HL-60 (cell line): Measurements from ENCODE around the gene LY6G6D.

ENCODE experiments used
- DNase-seq, 2 experiments: peaks; one replicate each; pipeline ENCODE4 v3.0.0-alpha.2; 2010 to 2020; ENCODE audit warnings: low read depth in 1 of 2, low spot score in 1 of 2
- H3K27ac ChIP-seq: fragments of 250-450 bp; sonication (Bioruptor Pico); replicated peaks from 2 replicates; pipeline ENCODE4 v1.5.1; 2020; ENCODE audit warnings: mild to moderate bottlenecking, moderate library complexity
- H3K27me3 ChIP-seq: fragments of 250-450 bp; sonication (Bioruptor Pico); 2 replicates; pipeline ENCODE4 v1.5.1; 2021; ENCODE audit warnings: mild to moderate bottlenecking, moderate library complexity; ENCODE audit not compliant: insufficient read depth, poor library complexity, severe bottlenecking
- H3K4me3 ChIP-seq: replicated peaks from 2 replicates; pipeline ENCODE4 v1.5.1; 2011; ENCODE audit warnings: mild to moderate bottlenecking, control low read depth, low read length; ENCODE audit not compliant: insufficient read depth
- CTCF ChIP-seq: IDR thresholded peaks from one replicate; pipeline ENCODE4 v1.5.1; 2011; ENCODE audit warnings: low read length, control low read depth, inconsistent platforms; ENCODE audit not compliant: insufficient read depth
- GABPA ChIP-seq: IDR thresholded peaks from 2 replicates; pipeline ENCODE4 v1.6.1; 2012; ENCODE audit warnings: low read depth
- POLR2AphosphoS5 ChIP-seq: IDR thresholded peaks from 2 replicates; pipeline ENCODE4 v1.6.1; 2012; ENCODE audit warnings: low read depth
- REST ChIP-seq: IDR thresholded peaks from 2 replicates; pipeline ENCODE4 v1.6.1; 2012; ENCODE audit warnings: low read depth; ENCODE audit not compliant: insufficient replicate concordance
- SPI1 ChIP-seq: IDR thresholded peaks from 2 replicates; pipeline ENCODE4 v1.6.1; 2012; ENCODE audit warnings: low read depth, mild to moderate bottlenecking, borderline replicate concordance

LY6G6D gene

GRCh38 chr6:31723245-31723979 lies 8.3 kb downstream of the LY6G6D start, which contains the start of gene MPIG6B:
TSS of gene MPIG6B (plus strand) at chr6:31723373. CDS start at chr6:31723384, 11 bp downstream.
- DNase-seq: no peak
- no peak for TF ChIP-seq CTCF
- no peak for TF ChIP-seq REST
- no peak for TF ChIP-seq POLR2AphosphoS5
- TF ChIP-seq GABPA: no peak
- no peak for TF ChIP-seq SPI1
- H3K27ac ChIP-seq: no peak within 1 kb of the TSS
- H3K4me3 ChIP-seq: no peak within 1 kb of the TSS
- H3K27me3 ChIP-seq: no peaks in the 10 kb centered on the region

- Histone ChIP-seq H3K4me3 (no peak overlapping the region), H3K27ac (no peak overlapping the region), H3K27me3 (no peaks in the 10 kb centered on the region)
- DNase-seq: no peak
- TF ChIP-seq GABPA (no peak), SPI1 (no peak), REST (no peak), POLR2AphosphoS5 (no peak), CTCF (no peak)
Observed at GRCh38 chr6:31723980-31724691, 9.0 kb downstream of the LY6G6D start.

GRCh38 chr6:31725502-31726350 lies 10.6 kb downstream of the LY6G6D start:
- Histone ChIP-seq H3K4me3 (no peak overlapping the region), H3K27ac (no peak overlapping the region), H3K27me3 (no peaks in the 10 kb centered on the region)
- peak in 1 of 2 experiments; percentile 21 for DNase-seq
- TF ChIP-seq REST (no peak), SPI1 (no peak), CTCF (no peak), GABPA (no peak), POLR2AphosphoS5 (no peak)
